ENCODE measurements around the gene FGF12.

DNA sequence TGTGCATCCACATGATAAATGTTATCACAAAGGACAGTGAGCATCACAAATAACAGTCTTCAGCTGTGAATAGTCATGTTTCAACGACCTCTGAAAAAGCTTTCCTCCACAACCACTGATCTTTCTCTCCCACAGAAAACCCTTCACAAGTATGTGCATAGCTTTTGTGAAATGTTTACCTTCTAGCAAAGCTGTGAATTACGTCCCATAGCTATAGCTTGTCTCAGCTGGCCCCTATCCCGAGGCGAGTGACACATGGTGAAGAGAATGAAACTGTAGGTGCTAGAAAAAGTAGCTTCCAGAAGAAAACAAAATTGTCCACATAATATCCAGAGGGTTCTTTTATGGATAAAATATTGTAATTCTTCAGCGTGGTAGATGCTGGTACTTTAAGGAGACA lies 182.0 kb downstream of the FGF12 start:
- TF ChIP-seq, protein P1, sequence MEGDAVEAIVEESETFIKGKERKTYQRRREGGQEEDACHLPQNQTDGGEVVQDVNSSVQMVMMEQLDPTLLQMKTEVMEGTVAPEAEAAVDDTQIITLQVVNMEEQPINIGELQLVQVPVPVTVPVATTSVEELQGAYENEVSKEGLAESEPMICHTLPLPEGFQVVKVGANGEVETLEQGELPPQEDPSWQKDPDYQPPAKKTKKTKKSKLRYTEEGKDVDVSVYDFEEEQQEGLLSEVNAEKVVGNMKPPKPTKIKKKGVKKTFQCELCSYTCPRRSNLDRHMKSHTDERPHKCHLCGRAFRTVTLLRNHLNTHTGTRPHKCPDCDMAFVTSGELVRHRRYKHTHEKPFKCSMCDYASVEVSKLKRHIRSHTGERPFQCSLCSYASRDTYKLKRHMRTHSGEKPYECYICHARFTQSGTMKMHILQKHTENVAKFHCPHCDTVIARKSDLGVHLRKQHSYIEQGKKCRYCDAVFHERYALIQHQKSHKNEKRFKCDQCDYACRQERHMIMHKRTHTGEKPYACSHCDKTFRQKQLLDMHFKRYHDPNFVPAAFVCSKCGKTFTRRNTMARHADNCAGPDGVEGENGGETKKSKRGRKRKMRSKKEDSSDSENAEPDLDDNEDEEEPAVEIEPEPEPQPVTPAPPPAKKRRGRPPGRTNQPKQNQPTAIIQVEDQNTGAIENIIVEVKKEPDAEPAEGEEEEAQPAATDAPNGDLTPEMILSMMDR (IDR thresholded peaks at IDR 0.05; ENCODE audit: low read depth, low read length, poor library complexity, severe bottlenecking) = no peak
- TF ChIP-seq EZH2phosphoT487 (IDR thresholded peaks at IDR 0.05; ENCODE audit: borderline replicate concordance, low read length) = no peak

All from DOHH2 (cell line).